H1 (cell line): ENCODE measurements around the gene SYNPR. TPM values are rescaled to one million over a fixed set of nuclear protein-coding genes. Genes with fewer than 3 reads are reported as not detected.

Source experiments
- CTCF ChIA-PET: fragments of 300-600 bp; sonication (Branson Sonifier 250); formaldehyde crosslinking; loops from one replicate; lab custom pipeline; 2021; ENCODE audit not compliant: partially characterized antibody; lab: Charles Lee
- POLR2A ChIA-PET: fragments of 300-600 bp; sonication (Branson Sonifier 250); formaldehyde crosslinking; loops from one replicate; lab custom pipeline; 2021; ENCODE audit warnings: inconsistent platforms; ENCODE audit not compliant: partially characterized antibody; lab: Charles Lee
- DNase-seq, 2 experiments: peaks; one replicate each; pipeline versions ENCODE4 v3.0.0 to v3.0.0-alpha.2; 2010 to 2022; ENCODE audit warnings: low spot score in 2 of 2, low read depth in 1 of 2, mixed read lengths in 1 of 2
- FAIRE-seq: peaks from 2 replicates; lab custom pipeline; 2011; peaks lifted over from hg19 to GRCh38; lab: Jason Lieb, UNC
- H2AFZ ChIP-seq: 2 replicates; pipeline ENCODE4 v1.8.1; 2012; ENCODE audit warnings: low read length, inconsistent platforms
- H2AK5ac ChIP-seq: 2 replicates; pipeline ENCODE4 v1.6.1; 2013; ENCODE audit warnings: low read depth, low read length
- H2BK120ac ChIP-seq: replicated peaks from 2 replicates; pipeline ENCODE3; 2013; ENCODE audit warnings: low read depth, low read length, inconsistent platforms
- H2BK12ac ChIP-seq: 2 replicates; pipeline ENCODE4 v1.6.1; 2013; ENCODE audit warnings: low read depth, low read length
- H2BK15ac ChIP-seq: 2 replicates; pipeline ENCODE4 v1.6.1; 2013; ENCODE audit warnings: low read length
- H2BK20ac ChIP-seq: 2 replicates; pipeline ENCODE4 v1.6.1; 2013; ENCODE audit warnings: low read length
- H2BK5ac ChIP-seq: 2 replicates; pipeline ENCODE4 v1.6.1; 2013; ENCODE audit warnings: low read depth, low read length
- H3K14ac ChIP-seq: 2 replicates; pipeline ENCODE4 v1.6.1; 2013; ENCODE audit warnings: inconsistent platforms; ENCODE audit not compliant: insufficient read length
- H3K18ac ChIP-seq: 2 replicates; pipeline ENCODE4 v1.6.1; 2013; ENCODE audit warnings: low read length; ENCODE audit errors: extremely low read depth
- H3K23ac ChIP-seq: 2 replicates; pipeline ENCODE4 v1.6.1; 2013; ENCODE audit warnings: inconsistent platforms; ENCODE audit not compliant: insufficient read length
- H3K23me2 ChIP-seq: 2 replicates; pipeline ENCODE4 v1.6.1; 2013; ENCODE audit warnings: low read depth, low read length
- H3K27ac ChIP-seq: 2 replicates; pipeline ENCODE4 v1.6.1; 2011; ENCODE audit warnings: low read depth, low read length, inconsistent platforms
- H3K27me3 ChIP-seq, 4 experiments: replicated peaks in 1 of 4; 1 replicate in 1 of 4; 2 replicates in 3 of 4; pipeline versions ENCODE4 v1.6.1 to v1.8.1; 2011 to 2013; ENCODE audit warnings: low read length in 3 of 4, mild to moderate bottlenecking in 3 of 4, inconsistent platforms in 2 of 4, mixed read lengths in 2 of 4, moderate library complexity in 1 of 4; ENCODE audit not compliant: control insufficient read depth in 3 of 4, insufficient read depth in 3 of 4; ENCODE audit errors: extremely low read depth in 1 of 4
- H3K36me3 ChIP-seq, 4 experiments: 2 replicates each; pipeline versions ENCODE4 v1.6.1 to v1.8.1; 2011 to 2013; ENCODE audit warnings: mild to moderate bottlenecking in 4 of 4, low read length in 3 of 4, moderate library complexity in 2 of 4, control low read depth in 1 of 4, inconsistent platforms in 1 of 4; ENCODE audit not compliant: insufficient read depth in 4 of 4, control insufficient read depth in 2 of 4
- H3K4ac ChIP-seq: replicated peaks from 2 replicates; pipeline ENCODE3; 2013; ENCODE audit warnings: low read length, low read depth, mixed read lengths, inconsistent platforms; ENCODE audit not compliant: insufficient read length
- H3K4me1 ChIP-seq, 4 experiments: replicated peaks in 1 of 4; 1 replicate in 1 of 4; 2 replicates in 3 of 4; pipeline versions ENCODE4 v1.6.1 to v1.8.1; 2011 to 2013; ENCODE audit warnings: low read length in 3 of 4, inconsistent platforms in 2 of 4, mixed read lengths in 1 of 4; ENCODE audit not compliant: insufficient read depth in 4 of 4, control insufficient read depth in 3 of 4
- H3K4me2 ChIP-seq, 2 experiments: 2 replicates each; pipeline versions ENCODE4 v1.6.1 to v1.8.1; 2011 to 2013; ENCODE audit warnings: low read depth in 2 of 2, low read length in 2 of 2, control low read depth in 1 of 2, inconsistent platforms in 1 of 2, mild to moderate bottlenecking in 1 of 2; ENCODE audit not compliant: insufficient read depth in 1 of 2
- H3K4me3 ChIP-seq, 4 experiments: fragments of 200-600, 300-600 bp in 1 of 4; sonication (generic), shearing (Covaris generic), sonication (Bioruptor Twin) in 1 of 4; 2 replicates each; pipeline versions ENCODE4 v1.5.1 to v1.8.1; 2011 to 2016; ENCODE audit warnings: low read length in 4 of 4, low read depth in 3 of 4, control low read depth in 2 of 4, inconsistent platforms in 2 of 4, mild to moderate bottlenecking in 2 of 4, mixed read lengths in 1 of 4, moderate library complexity in 1 of 4; ENCODE audit not compliant: insufficient read depth in 2 of 4; ENCODE audit errors: extremely low read depth in 1 of 4
- H3K56ac ChIP-seq: replicated peaks from 2 replicates; pipeline ENCODE3; 2013; ENCODE audit warnings: low read depth, mild to moderate bottlenecking, mixed read lengths, low read length, inconsistent platforms; ENCODE audit not compliant: insufficient read length
- H3K79me1 ChIP-seq: 2 replicates; pipeline ENCODE4 v1.6.1; 2013; ENCODE audit warnings: low read depth, low read length, control low read depth
- H3K79me2 ChIP-seq, 2 experiments: 2 replicates each; pipeline versions ENCODE4 v1.6.1 to v1.8.1; 2012 to 2013; ENCODE audit warnings: low read length in 2 of 2, mild to moderate bottlenecking in 2 of 2, inconsistent platforms in 1 of 2; ENCODE audit not compliant: insufficient read depth in 2 of 2, control insufficient read depth in 1 of 2
- H3K9ac ChIP-seq, 4 experiments: replicated peaks in 1 of 4; 1 replicate in 1 of 4; 2 replicates in 3 of 4; pipeline versions ENCODE4 v1.6.1 to v1.8.1; 2011 to 2013; ENCODE audit warnings: low read depth in 3 of 4, low read length in 3 of 4, control low read depth in 2 of 4, mild to moderate bottlenecking in 2 of 4, moderate library complexity in 2 of 4, inconsistent platforms in 1 of 4; ENCODE audit errors: extremely low read depth in 1 of 4
- H3K9me3 ChIP-seq, 2 experiments: 2 replicates each; pipeline versions ENCODE4 v1.6.1 to v1.8.1; 2012 to 2013; ENCODE audit warnings: mild to moderate bottlenecking in 2 of 2, moderate library complexity in 2 of 2, control low read depth in 1 of 2, inconsistent platforms in 1 of 2, low read depth in 1 of 2, low read length in 1 of 2, mixed read lengths in 1 of 2; ENCODE audit not compliant: insufficient read depth in 2 of 2
- H4K20me1 ChIP-seq, 2 experiments: replicated peaks in 1 of 2; 2 replicates each; pipeline versions ENCODE3 to v1.8.1; 2011 to 2013; ENCODE audit warnings: inconsistent platforms in 2 of 2, low read length in 2 of 2, mild to moderate bottlenecking in 1 of 2; ENCODE audit not compliant: insufficient read depth in 2 of 2, control insufficient read depth in 1 of 2
- H4K5ac ChIP-seq: 2 replicates; pipeline ENCODE4 v1.6.1; 2013; ENCODE audit warnings: low read length, low read depth, mixed read lengths, inconsistent platforms; ENCODE audit not compliant: insufficient read length
- H4K8ac ChIP-seq: 2 replicates; pipeline ENCODE4 v1.8.0; 2013; ENCODE audit warnings: mild to moderate bottlenecking, moderate library complexity, low read length, inconsistent platforms; ENCODE audit not compliant: insufficient read depth; ENCODE audit errors: extremely low read depth
- H4K91ac ChIP-seq: replicated peaks from 2 replicates; pipeline ENCODE3; 2013; ENCODE audit warnings: low read length, mixed read lengths, inconsistent platforms; ENCODE audit not compliant: insufficient read length
- CTCF ChIP-seq, 3 experiments: IDR thresholded peaks; 1 replicate in 2 of 3; 2 replicates in 1 of 3; pipeline versions ENCODE4 v1.5.1 to v1.6.1; 2011; ENCODE audit warnings: low read length in 3 of 3, mild to moderate bottlenecking in 3 of 3, inconsistent platforms in 2 of 3, low read depth in 1 of 3, moderate library complexity in 1 of 3; ENCODE audit not compliant: insufficient read depth in 1 of 3; ENCODE audit errors: control extremely low read depth in 1 of 3
- JUND ChIP-seq: IDR thresholded peaks from 2 replicates; pipeline ENCODE4 v1.6.1; 2011; ENCODE audit warnings: mild to moderate bottlenecking, improper control_type of control experiment, low read length
- RAD21 ChIP-seq, 2 experiments: IDR thresholded peaks in 1 of 2; conservative IDR thresholded peaks in 1 of 2; 2 replicates each; pipeline ENCODE4 v1.6.1; 2011; ENCODE audit warnings: low read depth in 2 of 2, low read length in 2 of 2, improper control_type of control experiment in 1 of 2, inconsistent platforms in 1 of 2, mild to moderate bottlenecking in 1 of 2, moderate library complexity in 1 of 2
- YY1 ChIP-seq: IDR thresholded peaks from 2 replicates; pipeline ENCODE4 v1.6.1; 2011; ENCODE audit warnings: low read depth, mild to moderate bottlenecking, low read length
- WGBS, 2 experiments: shearing (Covaris generic) in 1 of 2; methylation state at CpG; one replicate each; pipeline versions ENCODE4 v1.1.6 to v1.1.7; 2013 to 2015; ENCODE audit warnings: low lambda C conversion rate in 2 of 2, mixed read lengths in 2 of 2, inconsistent platforms in 1 of 2, low coverage in 1 of 2, missing lambda C conversion rate in 1 of 2; ENCODE audit not compliant: insufficient replicate concordance in 2 of 2, insufficient coverage in 1 of 2, insufficient read length in 1 of 2; ENCODE audit errors: extremely low coverage in 1 of 2, missing lambda C conversion rate in 1 of 2; 5-methylcytosine and 5-hydroxymethylcytosine counted together
- polyA plus RNA-seq, 7 experiments: library from polyadenylated mRNA; depleted of rRNA in 3 of 7; stranded (reverse) in 5 of 7; unstranded in 2 of 7; fragments of >200 nt in 5 of 7; fragments of 200-250 nt in 2 of 7; gene quantifications; 1 replicate in 5 of 7; 2 replicates in 1 of 7; 4 replicates in 1 of 7; pipeline versions ENCODE4 v1.2.1 to v1.2.3, GENCODE V29; 2011 to 2013; ENCODE audit warnings: missing spikeins in 2 of 7, mixed read lengths in 2 of 7
- total RNA-seq: library from RNA; stranded (reverse); fragmentation: NEBNext Ultra II Directional; extraction: Animal tissue kit (Norgen Biotek cat#: 25700); gene quantifications from 2 replicates; pipeline ENCODE4 v1.2.1, GENCODE V29; 2021

SYNPR gene
- total and polyA plus RNA-seq, 2 of the 8 experiments (the other 6 are each of a cell fraction or from before 2014, with no cell fraction given) = 0.39 to 0.99 TPM

DNA sequence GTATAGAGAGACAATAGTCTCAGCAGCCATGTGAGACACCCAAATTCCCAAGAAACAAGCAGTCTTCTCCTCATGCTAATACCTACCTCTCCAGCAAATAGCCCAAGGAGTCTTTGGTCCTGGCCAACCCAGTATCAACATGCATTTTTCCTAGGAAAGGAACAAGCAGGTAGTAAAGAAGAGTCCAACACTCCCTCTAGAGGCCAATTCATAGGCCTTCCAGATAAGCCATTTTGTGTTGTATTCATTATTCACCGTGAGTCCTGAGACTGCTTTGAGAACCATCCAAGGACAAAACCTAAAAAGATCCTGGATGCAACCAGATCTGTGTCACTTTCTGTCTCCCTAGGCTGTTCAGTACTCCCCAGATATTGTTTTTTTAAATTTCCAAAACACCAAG lies 310.8 kb downstream of the SYNPR start:
- peaks cover 7 to 9% of the 10 kb centered on the region in 2 experiments; a peak in 3 of 4 replicates for H3K9me3 ChIP-seq

More for the DNA sequence above, 310.8 kb downstream of the SYNPR start:
- Histone ChIP-seq H3K56ac (no peak overlapping the region), H2BK15ac (no peak overlapping the region), H3K79me1 (no peaks in the 10 kb centered on the region), H3K23me2 (no peaks in the 10 kb centered on the region), H3K18ac (no peak overlapping the region), H2AK5ac (no peak overlapping the region), H4K91ac (no peak overlapping the region), H3K4me3 (no peak overlapping the region), H2BK120ac (no peak overlapping the region), H3K4ac (no peak overlapping the region), H3K4me2 (no peak overlapping the region), H3K27ac (no peak overlapping the region), H2BK5ac (no peak overlapping the region), H2BK12ac (no peak overlapping the region), H3K27me3 (no peaks in the 10 kb centered on the region), H3K36me3 (no peaks in the 10 kb centered on the region), H4K20me1 (no peaks in the 10 kb centered on the region), H2AFZ (no peak overlapping the region), H3K4me1 (peaks cover 0 to 4% (median 0%) of the 10 kb centered on the region in 4 experiments; a peak in 1 of 7 replicates), H3K14ac (no peak overlapping the region), H3K23ac (no peak overlapping the region), H4K8ac (no peak overlapping the region), H3K9ac (no peak overlapping the region), H2BK20ac (no peak overlapping the region), H4K5ac (no peak overlapping the region), H3K79me2 (no peaks in the 10 kb centered on the region)
- TF ChIP-seq YY1 (0 out of 2 replicates have a peak, but pooled peaks have one; percentile 51), CTCF (IDR thresholded peaks at IDR 0.05; ENCODE audit: control extremely low read depth in 1 of 3, insufficient read depth in 1 of 3, low read depth in 1 of 3, low read length in 3 of 3) (peak in 1 of 3 experiments; percentile 30; a peak in 2 of 4 replicates), RAD21 (IDR thresholded peaks at IDR 0.05 in 1 of 2, conservative IDR thresholded peaks at IDR 0.05 in 1 of 2; ENCODE audit: low read depth in 2 of 2, low read length in 2 of 2) (peak in 1 of 2 experiments; percentile 27; a peak in 1 of 4 replicates), JUND (no peak)
- FAIRE-seq = no peak
- ChIA-PET POLR2A (no interaction called here), CTCF (interaction anchor here (0.7 to 1.4 kb wide), 4 partner anchors 9 to 233 kb away, joined by 3 to 4 read pairs (median 4); no protein-coding TSS in a partner anchor)
- DNase-seq = no peak
- WGBS, 2 experiments = 84% methylated on average over 1 of the region's 1 CpG; no CpG with 5 or more reads in 1 of the 2 experiments
